Breast epithelium (tissue), 3 donors: Measurements from ENCODE around the gene PDZD8.

ENCODE experiments used
- POLR2A ChIP-seq: fragments of 450-650 bp; IDR thresholded peaks from one replicate; pipeline ENCODE4 v1.6.1; 2016; ENCODE audit warnings: antibody characterized with exemption, mild to moderate bottlenecking, moderate library complexity
- POLR2AphosphoS5 ChIP-seq, 3 donors: sonication (generic); formaldehyde crosslinking; IDR thresholded peaks; one replicate each; pipeline ENCODE4 v1.6.1; 2017; ENCODE audit warnings: antibody characterized with exemption in 3 of 3
- TF ChIP-seq, protein P1 (sequence below), 3 donors: fragments of 450-650 bp; IDR thresholded peaks; one replicate each; pipeline ENCODE4 v1.5.1; 2016 to 2017; ENCODE audit warnings: antibody characterized with exemption in 3 of 3, mild to moderate bottlenecking in 3 of 3, moderate library complexity in 3 of 3

DNA sequence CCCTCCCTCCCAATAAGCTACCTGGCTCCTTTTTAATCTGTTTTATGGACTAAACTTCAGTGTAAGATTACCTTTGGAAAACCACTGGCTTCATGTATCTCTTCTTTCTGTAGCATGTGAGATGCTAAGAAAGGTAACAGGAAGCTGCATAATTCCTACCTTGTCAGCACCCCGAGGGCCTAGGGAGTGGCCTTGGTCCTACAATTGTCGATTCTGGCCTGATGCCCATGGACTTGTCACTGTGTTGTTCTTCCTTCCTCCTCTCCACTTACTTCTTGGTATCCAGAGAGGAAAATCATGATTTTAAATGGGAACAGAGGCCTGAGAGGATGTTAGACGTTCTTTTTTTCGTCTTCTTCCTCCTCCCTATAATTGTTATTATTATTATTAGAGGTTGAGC is 42.9 kb upstream of the PDZD8 start:
- TF ChIP-seq, protein P1, sequence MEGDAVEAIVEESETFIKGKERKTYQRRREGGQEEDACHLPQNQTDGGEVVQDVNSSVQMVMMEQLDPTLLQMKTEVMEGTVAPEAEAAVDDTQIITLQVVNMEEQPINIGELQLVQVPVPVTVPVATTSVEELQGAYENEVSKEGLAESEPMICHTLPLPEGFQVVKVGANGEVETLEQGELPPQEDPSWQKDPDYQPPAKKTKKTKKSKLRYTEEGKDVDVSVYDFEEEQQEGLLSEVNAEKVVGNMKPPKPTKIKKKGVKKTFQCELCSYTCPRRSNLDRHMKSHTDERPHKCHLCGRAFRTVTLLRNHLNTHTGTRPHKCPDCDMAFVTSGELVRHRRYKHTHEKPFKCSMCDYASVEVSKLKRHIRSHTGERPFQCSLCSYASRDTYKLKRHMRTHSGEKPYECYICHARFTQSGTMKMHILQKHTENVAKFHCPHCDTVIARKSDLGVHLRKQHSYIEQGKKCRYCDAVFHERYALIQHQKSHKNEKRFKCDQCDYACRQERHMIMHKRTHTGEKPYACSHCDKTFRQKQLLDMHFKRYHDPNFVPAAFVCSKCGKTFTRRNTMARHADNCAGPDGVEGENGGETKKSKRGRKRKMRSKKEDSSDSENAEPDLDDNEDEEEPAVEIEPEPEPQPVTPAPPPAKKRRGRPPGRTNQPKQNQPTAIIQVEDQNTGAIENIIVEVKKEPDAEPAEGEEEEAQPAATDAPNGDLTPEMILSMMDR (IDR thresholded peaks at IDR 0.05): no peak
- TF ChIP-seq POLR2A: no peak
- no peak for TF ChIP-seq POLR2AphosphoS5 (IDR thresholded peaks at IDR 0.05)
